ENCODE measurements around the gene PALD1.

DNA sequence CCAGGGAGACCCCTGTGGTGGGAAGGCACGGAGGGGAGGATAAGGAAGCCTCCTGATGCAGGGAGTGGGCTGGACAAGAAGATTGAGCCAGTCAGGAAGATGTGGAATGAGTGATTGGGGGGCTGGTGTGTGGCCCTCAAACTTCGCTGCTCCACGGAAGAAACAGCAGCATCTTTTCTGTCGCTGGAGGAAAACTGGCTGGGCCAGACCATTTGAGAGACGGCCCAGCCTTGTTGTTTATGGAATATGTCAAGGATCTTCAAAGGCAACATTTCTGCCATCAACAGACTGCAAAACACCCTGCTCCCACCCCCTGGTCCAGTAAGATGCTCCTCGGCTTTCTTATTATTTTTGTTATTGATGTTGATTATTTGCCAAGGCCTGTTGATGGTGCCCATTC lies 29.4 kb downstream of the PALD1 start:
- TF ChIP-seq, protein P1, sequence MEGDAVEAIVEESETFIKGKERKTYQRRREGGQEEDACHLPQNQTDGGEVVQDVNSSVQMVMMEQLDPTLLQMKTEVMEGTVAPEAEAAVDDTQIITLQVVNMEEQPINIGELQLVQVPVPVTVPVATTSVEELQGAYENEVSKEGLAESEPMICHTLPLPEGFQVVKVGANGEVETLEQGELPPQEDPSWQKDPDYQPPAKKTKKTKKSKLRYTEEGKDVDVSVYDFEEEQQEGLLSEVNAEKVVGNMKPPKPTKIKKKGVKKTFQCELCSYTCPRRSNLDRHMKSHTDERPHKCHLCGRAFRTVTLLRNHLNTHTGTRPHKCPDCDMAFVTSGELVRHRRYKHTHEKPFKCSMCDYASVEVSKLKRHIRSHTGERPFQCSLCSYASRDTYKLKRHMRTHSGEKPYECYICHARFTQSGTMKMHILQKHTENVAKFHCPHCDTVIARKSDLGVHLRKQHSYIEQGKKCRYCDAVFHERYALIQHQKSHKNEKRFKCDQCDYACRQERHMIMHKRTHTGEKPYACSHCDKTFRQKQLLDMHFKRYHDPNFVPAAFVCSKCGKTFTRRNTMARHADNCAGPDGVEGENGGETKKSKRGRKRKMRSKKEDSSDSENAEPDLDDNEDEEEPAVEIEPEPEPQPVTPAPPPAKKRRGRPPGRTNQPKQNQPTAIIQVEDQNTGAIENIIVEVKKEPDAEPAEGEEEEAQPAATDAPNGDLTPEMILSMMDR (conservative IDR thresholded peaks at IDR 0.05; ENCODE audit: low read depth in 2 of 2): no peak
- no peak for TF ChIP-seq POLR2AphosphoS5 (IDR thresholded peaks at IDR 0.05; ENCODE audit: low read depth)
